Activated CD4-positive, alpha-beta T cell treated with anti-CD3 and anti-CD28 coated beads for 4 hours (primary cell): Measurements from ENCODE around the gene DEFB113.
"Not testable (repeated sequence)": the region's sequence is repeated elsewhere in the genome, so short reads cannot be mapped to it uniquely, and the experiment has no call there.

Source experiments
- DNase-seq, 2 donors: peaks; one replicate each; pipeline ENCODE4 v3.0.0-alpha.2; 2020

DEFB113 gene, protein sequence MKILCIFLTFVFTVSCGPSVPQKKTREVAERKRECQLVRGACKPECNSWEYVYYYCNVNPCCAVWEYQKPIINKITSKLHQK

DNA sequence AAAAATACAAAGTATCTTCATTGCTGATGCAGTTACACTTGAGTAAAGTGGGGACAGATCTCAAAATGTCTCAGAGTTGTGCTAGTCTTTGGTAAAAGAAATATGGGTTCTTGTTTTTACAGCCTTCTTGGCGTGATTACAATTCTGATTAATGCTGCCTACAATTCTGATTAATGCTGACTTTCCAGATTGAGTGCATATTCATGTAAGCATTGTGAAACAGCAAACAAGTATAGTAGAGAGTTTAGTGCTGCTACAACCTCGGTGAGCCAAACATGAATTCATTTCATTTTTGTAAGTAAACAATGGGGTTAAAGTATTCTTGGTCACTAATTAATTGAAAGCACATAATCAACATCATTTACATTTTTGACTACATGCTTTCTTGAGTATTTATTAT lies at the start of gene DEFB113:
Gene DEFB113, minus strand, starts transcription at position 21 of the 400 bp plus-strand sequence. Its CDS starts 0 bp downstream, at position 21.
- no peak for DNase-seq

DNA sequence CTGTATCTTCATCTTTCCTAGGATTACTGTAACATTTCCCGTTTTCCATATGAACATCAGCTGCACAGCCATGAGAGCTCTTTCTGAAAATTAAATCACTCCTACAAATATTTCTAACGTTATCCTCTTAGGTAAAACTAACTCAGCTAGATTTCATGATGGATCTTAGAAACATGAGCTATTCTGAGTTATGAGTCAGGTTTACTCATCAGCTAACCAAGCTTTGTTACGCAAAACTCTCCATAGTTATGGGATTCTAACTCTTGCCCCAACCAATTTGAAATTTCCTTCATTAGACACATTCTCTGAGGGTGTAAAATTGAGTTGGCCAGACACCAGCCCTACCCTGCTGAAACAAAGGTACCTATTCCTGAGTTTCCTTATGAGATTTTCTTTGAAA lies 38.4 kb upstream of the DEFB113 start:
- DNase-seq = no peak

DNA sequence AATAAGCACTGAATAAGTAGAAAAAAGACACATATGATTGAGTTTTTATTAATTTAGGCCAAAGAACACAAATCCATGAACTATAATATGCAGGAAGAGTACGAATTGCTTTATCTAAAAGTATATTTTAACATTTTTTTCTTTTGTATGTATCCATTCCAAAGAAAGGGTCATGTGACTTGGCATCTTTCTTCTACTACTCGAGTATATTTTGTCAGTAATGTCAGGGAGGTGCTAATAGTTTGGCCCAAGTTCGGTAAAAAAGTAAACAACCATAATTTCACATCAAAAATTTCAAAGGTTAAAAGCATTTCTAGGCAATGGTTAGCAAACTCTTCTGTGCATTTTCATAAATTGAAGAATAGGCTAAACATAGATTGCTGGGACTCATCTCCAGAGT lies 33.7 kb upstream of the DEFB113 start:
- DNase-seq = no peak

DNA sequence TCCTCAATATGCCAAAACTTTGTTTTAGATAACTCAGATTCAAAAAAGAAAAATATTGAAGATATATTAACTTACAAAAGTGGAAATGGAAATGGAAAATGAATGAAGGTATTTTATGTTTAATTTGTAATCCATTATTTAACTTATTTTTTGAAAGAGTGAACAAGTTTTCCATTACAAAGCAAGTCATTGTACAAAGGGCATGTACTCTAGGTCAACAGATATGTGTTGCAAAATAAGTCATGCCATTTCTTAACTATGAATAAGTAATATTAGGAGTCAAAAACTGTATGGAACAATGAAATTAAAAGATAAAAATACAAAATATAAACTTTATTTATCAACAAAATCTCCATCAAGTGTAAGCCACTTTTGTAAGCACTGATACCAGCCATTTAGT lies 25.9 kb upstream of the DEFB113 start:
- DNase-seq = no peak

DNA sequence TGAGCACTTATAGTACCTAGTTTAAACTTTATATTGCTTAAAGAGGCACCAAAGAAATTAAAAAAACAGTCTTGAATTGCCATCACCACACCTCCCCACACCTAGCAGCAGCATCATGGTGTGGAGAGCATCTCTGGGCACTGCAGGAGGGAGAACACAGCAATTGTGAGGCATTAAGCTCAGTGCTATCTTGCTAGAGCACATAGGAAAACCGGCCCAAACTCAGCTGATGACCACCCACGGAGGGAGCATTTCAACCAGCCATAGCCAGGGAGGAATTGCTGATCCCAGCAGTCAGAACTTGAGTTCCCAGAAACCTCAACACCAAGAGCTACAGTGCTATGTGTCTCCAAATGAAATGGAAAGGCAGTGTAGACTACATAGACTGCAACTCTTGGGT lies 19.5 kb upstream of the DEFB113 start:
- DNase-seq = no peak

DNA sequence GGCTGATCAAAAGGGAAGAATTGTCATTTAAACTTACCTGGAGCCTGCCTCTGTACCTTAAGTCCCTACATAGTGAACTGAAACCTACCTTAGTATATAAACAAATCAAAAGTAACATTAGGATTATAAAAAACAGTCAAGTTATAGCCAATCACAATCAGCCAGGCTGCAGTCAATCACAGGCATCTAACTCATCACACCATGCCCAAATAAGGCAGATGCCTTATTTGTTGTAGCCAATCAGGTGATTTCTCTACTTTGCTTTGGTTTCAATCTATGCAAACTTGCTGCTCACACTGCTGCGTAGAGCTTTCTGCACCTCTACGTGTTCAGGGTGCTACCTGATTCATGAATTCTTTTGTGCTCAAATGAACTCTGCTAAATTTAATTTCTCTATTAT lies 18.3 kb upstream of the DEFB113 start:
- DNase-seq = no peak

DNA sequence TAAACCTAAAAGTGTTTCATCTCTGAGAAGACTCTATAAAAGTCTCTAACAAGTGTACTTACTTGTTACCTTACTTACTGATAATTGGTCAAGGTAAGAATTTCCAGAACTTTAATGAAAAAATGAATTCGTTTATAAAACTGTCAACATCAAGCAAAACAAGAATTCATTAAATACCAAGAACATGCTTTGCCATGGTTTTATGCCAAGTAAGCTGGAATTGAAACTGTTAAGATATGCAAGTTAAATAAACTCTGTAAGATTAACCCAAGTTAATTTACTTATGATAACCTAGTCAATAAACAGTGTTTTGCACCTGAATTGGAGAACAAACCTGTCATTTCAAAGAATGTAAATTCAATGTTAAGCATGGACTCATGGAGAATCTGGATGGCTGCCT lies 17.1 kb upstream of the DEFB113 start:
- no peak for DNase-seq

DNA sequence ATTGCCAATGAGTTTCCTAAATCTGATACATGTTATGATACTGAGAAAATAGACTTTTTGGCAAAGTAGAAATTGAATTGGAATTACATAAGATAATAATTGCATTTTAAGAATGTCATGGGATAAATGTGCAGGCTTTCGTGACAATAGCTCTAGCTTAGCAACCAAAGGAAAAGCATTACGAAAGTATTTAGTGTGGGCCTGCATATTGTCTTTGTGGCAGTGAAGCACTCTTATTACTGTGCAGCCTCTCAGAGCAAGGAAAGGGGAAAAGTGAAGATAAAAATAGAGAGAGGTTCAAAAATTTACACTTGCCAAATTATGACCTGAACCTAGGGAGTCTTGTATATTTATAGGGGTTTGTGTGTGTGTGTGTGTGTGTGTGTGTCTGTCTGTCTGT lies 12.6 kb upstream of the DEFB113 start:
- no peak for DNase-seq

DNA sequence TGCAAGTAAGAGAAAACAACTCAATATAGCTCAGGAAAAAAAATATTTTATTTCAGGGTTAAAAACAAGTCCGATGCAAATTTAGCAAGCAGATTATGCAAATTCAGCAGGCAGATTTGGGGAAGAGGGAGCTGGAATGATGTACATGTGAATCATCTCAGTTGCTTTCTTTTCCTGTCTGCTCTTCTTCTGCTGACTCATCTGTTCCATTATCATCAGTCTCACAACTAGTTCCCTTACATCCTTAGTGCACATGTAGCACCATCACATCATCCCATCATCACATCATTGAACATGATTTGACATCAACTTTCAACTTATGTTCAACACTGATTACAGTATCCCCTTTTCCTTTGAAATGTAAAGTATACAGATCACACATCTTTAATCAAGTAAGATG lies 11.5 kb upstream of the DEFB113 start:
- DNase-seq = no peak

DNA sequence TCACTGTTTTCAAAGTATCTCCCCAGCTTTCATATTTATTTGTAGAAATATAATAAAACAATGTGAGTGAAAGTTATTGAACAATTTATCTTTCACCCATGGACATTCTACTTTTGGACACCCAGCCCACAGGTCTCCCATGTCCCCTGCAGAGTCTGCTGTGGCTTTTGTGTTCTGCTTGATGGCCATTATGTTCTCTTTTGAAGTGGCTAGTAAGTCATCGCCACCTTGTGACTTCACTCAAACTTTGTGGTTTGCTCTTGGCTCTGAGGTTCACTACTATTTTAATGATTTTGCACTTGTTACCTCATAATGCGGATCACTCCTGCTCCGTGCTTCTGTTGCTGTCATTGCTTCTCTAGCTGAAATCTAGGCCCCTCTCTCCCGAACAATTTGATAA lies 10.2 kb upstream of the DEFB113 start:
- no peak for DNase-seq

DNA sequence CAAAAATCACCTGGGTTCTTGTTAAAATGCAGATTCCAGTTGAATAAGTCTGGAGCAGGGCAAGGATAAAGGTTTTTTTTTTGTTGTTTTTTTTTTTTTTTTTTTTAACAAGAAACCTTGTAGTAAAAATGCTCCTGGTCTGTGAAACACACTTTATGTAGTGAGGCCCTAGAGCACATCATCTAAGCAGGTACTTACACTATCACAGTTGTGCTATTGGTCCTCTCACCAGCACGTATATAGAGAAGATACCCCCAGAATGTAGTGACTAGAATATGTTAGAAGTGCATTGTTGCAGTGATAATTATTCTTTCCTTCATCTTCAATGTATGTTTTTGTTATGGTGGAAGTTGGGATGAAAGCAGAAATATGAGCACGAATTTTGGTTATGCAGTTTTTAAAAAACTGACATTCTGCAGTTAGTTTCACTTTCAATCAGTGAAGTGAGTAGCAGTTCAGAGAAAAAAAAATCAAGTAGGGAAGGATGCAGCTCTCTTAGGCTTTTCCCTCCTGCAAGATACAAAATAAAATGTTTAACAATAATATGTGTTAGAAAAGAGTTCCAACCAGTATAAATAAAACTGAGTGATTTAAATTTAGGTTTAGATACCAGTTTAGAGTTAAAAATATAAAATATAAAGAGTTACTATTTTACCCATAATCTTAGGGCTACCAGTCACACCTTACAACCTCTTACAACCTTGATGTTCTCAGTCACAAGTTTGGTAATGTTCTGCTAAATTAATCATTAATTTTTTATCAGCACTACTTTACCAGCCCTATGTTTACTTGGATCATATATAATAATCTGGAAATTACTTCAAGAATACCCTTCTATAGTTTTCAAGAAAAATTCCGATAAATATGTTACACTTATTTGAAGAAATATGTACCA lies 9.2 kb upstream of the DEFB113 start:
- DNase-seq = no peak

DNA sequence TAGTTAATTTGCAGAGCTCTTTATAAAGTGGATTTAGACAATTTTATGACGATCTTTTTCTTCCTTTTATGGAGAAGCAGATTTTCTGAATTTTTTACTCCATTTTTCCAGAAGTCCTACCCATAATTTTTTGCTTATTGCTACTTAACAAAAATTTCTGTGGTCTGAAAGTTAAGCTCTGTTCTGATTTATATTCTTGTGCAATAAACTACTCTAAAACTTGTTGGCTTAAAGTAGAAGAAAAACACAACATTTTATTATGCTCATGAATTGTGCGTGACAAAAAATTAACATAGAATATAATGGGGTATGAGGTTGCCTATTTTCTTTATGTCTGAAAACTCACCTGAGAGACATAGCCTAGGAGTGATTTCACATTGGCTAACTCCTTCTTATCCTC lies 2.6 kb downstream of the DEFB113 start:
- DNase-seq = no peak

DNA sequence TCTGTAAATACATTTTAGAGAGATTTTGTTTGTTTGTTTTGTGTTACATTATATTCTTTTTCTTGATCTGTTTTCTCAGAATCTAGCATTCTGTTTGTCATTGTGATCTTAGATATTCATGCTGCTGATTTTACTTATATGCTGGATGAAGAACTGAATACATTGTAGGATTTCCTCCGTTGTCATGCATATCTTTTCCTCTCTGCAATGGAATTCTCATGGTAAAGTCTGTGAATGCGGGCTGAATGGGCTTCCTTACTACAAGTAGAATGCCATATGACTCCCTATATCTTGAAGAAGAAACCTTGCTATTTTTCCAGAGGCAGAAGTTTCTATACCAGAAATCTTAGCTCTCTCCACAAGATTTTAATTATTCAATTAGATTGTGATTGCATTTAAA lies 3.1 kb downstream of the DEFB113 start:
- DNase-seq = no peak

DNA sequence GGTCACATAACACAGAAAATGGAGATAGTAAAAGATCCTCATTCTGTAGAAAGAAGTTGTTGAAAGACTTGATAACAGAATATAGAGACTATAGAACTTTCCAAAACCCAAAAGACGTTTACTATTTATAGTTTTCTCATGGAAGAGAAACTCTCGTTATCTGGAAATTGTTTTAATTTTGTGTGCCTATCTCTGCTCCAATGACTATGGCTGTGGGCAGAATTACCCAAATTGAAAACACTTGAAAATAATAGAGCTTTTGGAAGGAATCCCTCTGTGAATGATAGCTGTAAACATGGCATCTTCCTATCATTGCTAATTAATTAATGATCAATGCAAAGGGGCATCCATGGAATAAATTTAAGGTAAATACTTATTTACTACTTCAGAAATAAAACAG lies 5.4 kb downstream of the DEFB113 start, which contains the start of gene DEFB114:
Gene DEFB114, minus strand, starts transcription at position 101 of the 400 bp plus-strand sequence. Its CDS starts 59 bp downstream, at position 42.
- DNase-seq = no peak

DNA sequence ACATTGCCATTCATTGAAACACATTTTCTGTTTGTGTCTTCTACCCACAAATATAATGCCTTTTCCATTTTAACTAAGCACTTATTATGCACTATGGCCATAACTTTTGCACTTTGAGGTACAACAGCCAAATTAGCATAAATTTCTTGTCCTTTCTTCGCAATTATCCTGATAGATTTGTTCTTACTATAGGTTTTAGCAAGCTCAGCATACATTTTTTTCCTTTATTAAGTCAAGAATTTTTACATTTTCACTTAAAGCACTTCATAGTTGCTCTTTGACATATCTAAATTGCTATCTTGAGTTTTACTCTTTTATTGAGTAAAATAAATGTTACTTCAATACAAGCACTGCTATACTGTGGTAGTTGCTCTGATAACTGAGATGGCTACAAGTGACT lies 11.2 kb downstream of the DEFB113 start:
- DNase-seq = no peak

DNA sequence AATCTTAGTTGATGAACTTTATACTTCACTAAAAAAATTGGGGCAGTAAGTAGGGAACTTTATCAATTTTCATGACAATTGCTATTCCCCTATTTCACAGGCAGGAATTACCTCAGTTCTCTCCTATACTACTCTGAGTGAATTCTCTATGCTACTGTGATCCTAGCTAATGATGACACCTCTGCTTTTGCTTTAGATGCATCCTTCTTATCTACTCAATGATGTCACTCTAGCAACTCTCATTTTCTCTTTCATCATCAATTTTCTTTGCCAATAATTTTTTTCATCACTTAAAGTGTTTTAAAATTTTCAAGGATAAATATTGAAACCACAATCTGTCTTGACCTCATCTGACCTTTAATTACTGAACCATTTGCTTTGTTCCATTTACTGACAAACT lies 13.6 kb downstream of the DEFB113 start:
- DNase-seq = no peak

DNA sequence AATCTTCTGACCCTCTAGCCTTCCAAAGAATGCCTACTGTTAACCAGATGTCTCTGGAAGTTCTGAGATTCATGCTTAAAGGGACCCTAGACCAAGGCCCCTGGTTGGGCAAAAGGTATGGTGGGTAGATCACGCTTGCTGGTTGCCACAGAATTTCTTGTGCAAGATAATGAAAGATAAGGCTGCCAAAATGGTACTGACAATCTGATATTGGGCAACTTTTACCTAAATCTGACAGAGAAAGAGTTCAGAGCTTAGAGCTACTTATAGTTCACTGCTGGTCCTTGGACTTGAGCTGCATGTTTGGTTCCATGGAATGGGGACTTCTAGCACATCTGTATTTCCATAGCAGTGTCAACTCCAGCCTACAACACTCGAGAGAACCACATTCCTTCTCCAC lies 17.5 kb downstream of the DEFB113 start:
- DNase-seq = no peak

DNA sequence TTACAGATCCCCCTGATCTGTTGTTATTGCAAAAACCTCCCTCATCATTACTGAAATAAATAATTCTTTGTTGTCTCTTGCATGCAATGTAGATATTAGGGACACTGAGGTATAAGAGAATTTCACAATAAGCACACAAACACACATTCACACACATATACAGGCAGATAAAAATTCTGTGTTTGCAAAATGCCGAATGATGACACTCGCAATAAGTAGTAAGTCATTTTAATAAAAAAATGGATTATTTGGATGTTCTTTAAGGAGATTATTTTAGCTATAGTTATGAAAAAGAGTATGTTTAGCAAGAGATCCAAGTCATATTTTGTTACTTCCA lies 19.0 kb downstream of the DEFB113 start:
- no peak for DNase-seq

DNA sequence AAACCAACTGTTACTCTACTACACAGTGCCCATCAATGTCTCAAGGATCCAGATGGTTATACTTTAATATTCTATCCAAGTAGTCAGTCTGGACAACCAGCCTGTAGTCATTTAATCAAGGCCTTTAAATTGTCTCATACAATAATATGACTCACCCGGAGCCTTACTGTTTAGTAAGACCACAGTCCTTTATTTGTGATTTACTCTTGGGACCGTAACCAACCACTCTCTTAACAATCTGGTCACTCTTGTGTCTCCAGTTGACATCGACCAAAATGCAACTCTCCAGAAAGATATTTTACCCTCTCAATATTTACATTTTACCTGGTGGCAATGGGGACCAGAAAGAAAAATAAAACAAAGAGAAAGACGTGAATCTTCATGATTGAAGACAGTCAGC lies 20.4 kb downstream of the DEFB113 start:
- DNase-seq = no peak

DNA sequence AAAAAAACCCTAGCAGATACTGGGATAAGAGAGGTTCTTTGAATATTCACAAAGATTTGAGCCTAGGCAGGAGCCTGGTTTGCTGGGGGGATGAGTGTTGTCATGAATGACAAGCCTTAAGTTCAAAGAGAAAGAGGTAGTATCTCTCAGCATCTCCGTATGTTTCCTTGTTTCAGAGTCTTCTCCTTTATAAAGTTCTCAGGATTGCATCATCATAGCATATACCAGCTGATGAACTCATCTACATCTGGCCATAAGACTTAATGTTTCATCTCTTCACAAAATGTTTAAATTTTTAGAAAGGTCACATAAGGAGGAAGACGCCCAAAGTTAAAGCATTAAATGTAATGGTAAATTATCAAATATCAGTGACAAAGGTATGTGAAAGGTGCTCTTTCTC lies 22.6 kb downstream of the DEFB113 start:
- DNase-seq = no peak

DNA sequence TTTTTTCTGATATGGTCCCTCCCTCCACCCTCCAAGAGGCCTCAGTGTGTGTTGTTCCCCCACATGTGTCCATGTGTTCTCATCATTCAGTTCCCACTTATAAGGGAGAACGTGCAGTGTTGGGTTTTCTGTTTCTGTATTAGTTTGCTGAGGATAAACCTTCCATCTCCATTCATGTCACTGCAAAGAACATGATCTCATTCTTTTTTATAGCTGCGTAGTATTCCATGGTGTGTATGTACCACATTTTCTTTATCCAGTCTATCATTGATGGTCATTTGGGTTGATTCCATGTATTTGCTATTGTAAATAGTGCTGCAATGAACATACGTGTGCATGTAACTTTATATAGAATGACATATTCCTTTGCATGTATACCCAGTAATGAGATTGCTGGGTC lies 25.4 kb downstream of the DEFB113 start:
- not testable (repeated sequence) for DNase-seq

DNA sequence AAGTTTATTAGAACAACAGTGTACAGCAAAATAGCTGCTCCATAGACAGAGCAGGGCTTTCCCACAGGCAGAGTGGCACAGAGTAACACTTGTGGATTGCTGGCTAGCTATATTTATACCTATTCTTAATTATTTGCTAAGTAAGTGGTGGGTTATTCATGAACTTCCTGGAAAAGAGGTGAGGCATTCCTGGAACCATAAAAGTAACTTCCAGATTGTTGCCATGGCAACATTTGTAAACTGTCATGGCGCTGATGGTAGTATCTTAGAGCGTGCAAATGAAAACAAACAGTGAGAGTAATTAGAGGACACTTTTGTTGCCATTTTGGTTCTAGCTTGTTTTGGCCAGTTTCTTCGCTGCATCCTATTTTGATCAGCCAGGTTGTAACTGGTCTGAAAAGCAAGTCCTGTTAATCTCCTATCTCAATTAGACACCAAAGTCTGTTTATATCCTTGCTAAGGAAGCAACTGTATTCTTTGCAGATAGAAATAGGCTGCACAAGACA lies 29.4 kb downstream of the DEFB113 start:
- no peak for DNase-seq

DNA sequence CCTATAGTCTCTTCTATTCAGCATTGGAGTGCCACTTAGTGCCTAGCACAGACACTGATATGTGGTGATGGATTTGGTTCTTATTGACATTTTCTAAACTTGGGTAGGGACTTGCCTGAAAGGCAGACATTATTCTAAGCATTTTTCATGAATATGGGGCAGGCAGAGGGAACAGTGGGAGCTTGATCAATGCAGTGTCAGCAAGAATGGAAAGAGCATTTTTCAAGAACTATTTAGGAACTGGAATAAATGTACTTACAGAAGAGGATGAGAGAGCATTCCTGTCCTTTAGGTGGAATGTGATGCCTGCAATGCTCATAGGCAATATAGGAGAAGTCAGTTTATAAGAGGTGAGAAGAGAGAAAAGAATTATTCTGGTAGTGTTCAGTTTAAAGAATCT lies 31.6 kb downstream of the DEFB113 start:
- DNase-seq = no peak

DNA sequence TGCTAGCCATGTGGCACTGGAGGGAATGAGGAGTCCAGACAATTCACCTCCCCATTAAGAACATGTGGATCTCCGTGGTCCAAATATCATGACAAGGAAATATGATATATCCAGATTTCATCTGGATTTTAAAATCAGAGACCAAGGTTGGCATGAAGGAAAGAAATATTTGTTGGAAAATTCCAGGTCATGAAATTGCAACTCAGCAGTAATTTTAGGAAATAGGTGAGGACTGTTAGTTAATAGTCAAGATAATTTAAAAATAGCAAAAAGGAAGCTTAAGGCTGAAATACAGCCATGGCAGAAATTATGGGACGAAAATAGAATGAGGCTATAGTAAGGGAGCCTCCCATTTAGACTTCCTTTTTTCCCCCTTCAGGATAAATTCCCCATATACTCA lies 32.4 kb downstream of the DEFB113 start:
- no peak for DNase-seq

DNA sequence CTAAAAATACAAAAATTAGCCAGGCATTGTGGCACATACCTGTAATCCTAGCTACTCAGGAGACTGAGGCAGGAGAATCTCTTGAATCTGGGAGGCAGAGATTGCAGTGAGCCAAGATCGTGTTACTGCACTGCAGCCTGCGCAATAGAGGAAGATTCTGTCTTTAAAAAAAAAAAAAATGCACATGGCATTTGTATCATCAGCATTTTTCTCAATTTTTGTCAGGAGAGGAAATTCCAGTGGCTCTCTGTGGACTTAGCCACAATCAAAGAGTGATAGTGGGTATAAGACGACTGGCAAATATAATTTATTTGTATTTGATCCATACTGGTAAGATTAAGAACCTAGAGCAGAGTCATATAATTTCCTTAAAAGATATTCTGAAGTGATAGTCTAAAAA lies 34.0 kb downstream of the DEFB113 start:
- no peak for DNase-seq
